IMR-90 (cell line): ENCODE results near the gene HOXB9. TPM values are rescaled to one million over a fixed set of nuclear protein-coding genes. Genes with fewer than 3 reads are reported as not detected.

ENCODE experiments used
- ATAC-seq: fragments of 200-7000 bp; cut with Tn5 transposase; 2 replicates; pipeline ENCODE4 v1.9.1; 2020; ENCODE audit warnings: low read depth, mild to moderate bottlenecking, moderate library complexity
- BruUV-seq: library from RNA; stranded (reverse); fragments of 400-500 nt; replicated peaks from 2 replicates; lab custom pipeline; 2021; lab: Mats Ljungman, UMichigan
- CTCF ChIA-PET: fragments of 300-600 bp; formaldehyde crosslinking; extraction: SDS; loops from one replicate; lab custom pipeline; 2021; ENCODE audit warnings: antibody characterized with exemption; lab: Yijun Ruan, JAX
- POLR2A ChIA-PET: fragments of 300-600 bp; sonication (Branson Sonifier 250); formaldehyde crosslinking; loops from one replicate; lab custom pipeline; 2022; ENCODE audit warnings: antibody characterized with exemption; ENCODE audit not compliant: unreplicated experiment; lab: Charles Lee
- DNase-seq: peaks from one replicate; pipeline ENCODE4 v3.0.0; 2013
- H2AFZ ChIP-seq: replicated peaks from 2 replicates; pipeline ENCODE3; 2013; ENCODE audit warnings: low read length, mild to moderate bottlenecking; ENCODE audit not compliant: poor library complexity
- H2AK5ac ChIP-seq: 2 replicates; pipeline ENCODE4 v1.6.1; 2013; ENCODE audit warnings: low read depth, low read length, inconsistent platforms
- H2AK9ac ChIP-seq: replicated peaks from 2 replicates; pipeline ENCODE3; 2013; ENCODE audit warnings: mild to moderate bottlenecking, low read depth, low read length, moderate library complexity; ENCODE audit not compliant: poor library complexity
- H2BK120ac ChIP-seq: 2 replicates; pipeline ENCODE4 v1.6.1; 2013; ENCODE audit warnings: low read depth, low read length, inconsistent platforms
- H2BK15ac ChIP-seq: 3 replicates; pipeline ENCODE4 v1.6.1; 2013; ENCODE audit warnings: low read depth, low read length, inconsistent platforms
- H2BK20ac ChIP-seq: 2 replicates; pipeline ENCODE4 v1.6.1; 2013; ENCODE audit warnings: low read depth, mild to moderate bottlenecking, inconsistent platforms, low read length, moderate library complexity
- H2BK5ac ChIP-seq: 2 replicates; pipeline ENCODE4 v1.6.1; 2013; ENCODE audit warnings: mild to moderate bottlenecking, low read depth, low read length, inconsistent platforms; ENCODE audit not compliant: poor library complexity, severe bottlenecking
- H3K14ac ChIP-seq: replicated peaks from 2 replicates; pipeline ENCODE4 v1.6.1; 2013; ENCODE audit warnings: low read depth, low read length, inconsistent platforms
- H3K18ac ChIP-seq: 2 replicates; pipeline ENCODE4 v1.6.1; 2013; ENCODE audit warnings: low read depth, low read length, control low read depth
- H3K23ac ChIP-seq: 2 replicates; pipeline ENCODE4 v1.6.1; 2013; ENCODE audit warnings: low read depth, low read length, inconsistent platforms
- H3K27ac ChIP-seq: 2 replicates; pipeline ENCODE4 v1.5.1; 2013; ENCODE audit warnings: mild to moderate bottlenecking, control low read depth, low read length; ENCODE audit not compliant: insufficient read depth
- H3K27me3 ChIP-seq: 2 replicates; pipeline ENCODE4 v1.6.1; 2013; ENCODE audit warnings: low read length; ENCODE audit not compliant: control insufficient read depth, insufficient read depth
- H3K36me3 ChIP-seq: 2 replicates; pipeline ENCODE4 v1.6.1; 2013; ENCODE audit warnings: low read length, mixed read lengths; ENCODE audit not compliant: control insufficient read depth, insufficient read depth
- H3K4ac ChIP-seq: 2 replicates; pipeline ENCODE4 v1.6.1; 2013; ENCODE audit warnings: low read depth, low read length, inconsistent platforms
- H3K4me1 ChIP-seq: 2 replicates; pipeline ENCODE4 v1.6.1; 2013; ENCODE audit warnings: low read length, mixed read lengths; ENCODE audit not compliant: control insufficient read depth, insufficient read depth
- H3K4me2 ChIP-seq: 2 replicates; pipeline ENCODE4 v1.6.1; 2013; ENCODE audit warnings: low read depth, mild to moderate bottlenecking, control low read depth, low read length, moderate library complexity
- H3K4me3 ChIP-seq: 2 replicates; pipeline ENCODE4 v1.5.1; 2013; ENCODE audit warnings: low read depth, mild to moderate bottlenecking, control low read depth, low read length, moderate library complexity; ENCODE audit not compliant: insufficient read depth
- H3K56ac ChIP-seq: 2 replicates; pipeline ENCODE4 v1.6.1; 2013; ENCODE audit warnings: low read length, inconsistent platforms; ENCODE audit not compliant: insufficient read depth; ENCODE audit errors: extremely low read depth
- H3K79me1 ChIP-seq, 2 experiments: 2 replicates each; pipeline ENCODE4 v1.6.1; 2013; ENCODE audit warnings: low read length in 2 of 2, inconsistent platforms in 1 of 2, low read depth in 1 of 2
- H3K9ac ChIP-seq: 2 replicates; pipeline ENCODE4 v1.6.1; 2013; ENCODE audit warnings: low read depth, low read length, control low read depth
- H3K9me1 ChIP-seq: 2 replicates; pipeline ENCODE4 v1.6.1; 2013; ENCODE audit warnings: low read length, inconsistent platforms; ENCODE audit not compliant: insufficient read depth
- H3K9me3 ChIP-seq: 2 replicates; pipeline ENCODE4 v1.6.1; 2013; ENCODE audit warnings: low read length; ENCODE audit not compliant: control insufficient read depth, insufficient read depth
- H4K20me1 ChIP-seq: 2 replicates; pipeline ENCODE4 v1.6.1; 2013; ENCODE audit warnings: low read length, inconsistent platforms; ENCODE audit not compliant: insufficient read depth
- H4K5ac ChIP-seq: 2 replicates; pipeline ENCODE4 v1.6.1; 2013; ENCODE audit warnings: mild to moderate bottlenecking, low read depth, low read length, control low read depth
- H4K8ac ChIP-seq, 2 experiments: 2 replicates each; pipeline ENCODE4 v1.6.1; 2013; ENCODE audit warnings: low read depth in 2 of 2, low read length in 2 of 2, control low read depth in 1 of 2, inconsistent platforms in 1 of 2
- H4K91ac ChIP-seq: 2 replicates; pipeline ENCODE4 v1.6.1; 2013; ENCODE audit warnings: low read depth, low read length, inconsistent platforms; ENCODE audit not compliant: insufficient read depth
- BHLHE40 ChIP-seq: fragments of 150-350 bp; IDR thresholded peaks from 2 replicates; pipeline ENCODE4 v1.6.1; 2016; ENCODE audit warnings: mild to moderate bottlenecking, low read depth, low read length
- CEBPB ChIP-seq: IDR thresholded peaks from 2 replicates; pipeline ENCODE4 v1.6.1; 2012; ENCODE audit warnings: low read depth, low read length, improper control_type of control experiment
- CHD1 ChIP-seq: IDR thresholded peaks from 2 replicates; pipeline ENCODE4 v1.6.1; 2012; ENCODE audit warnings: low read depth, low read length, improper control_type of control experiment
- FOS ChIP-seq: fragments of 150-350 bp; IDR thresholded peaks from 2 replicates; pipeline ENCODE4 v1.6.1; 2016; ENCODE audit warnings: low read depth, low read length
- MAFK ChIP-seq: IDR thresholded peaks from 2 replicates; pipeline ENCODE4 v1.6.1; 2012; ENCODE audit warnings: low read depth, low read length, improper control_type of control experiment
- MAZ ChIP-seq: IDR thresholded peaks from 2 replicates; pipeline ENCODE4 v1.6.1; 2012; ENCODE audit warnings: low read depth, mild to moderate bottlenecking, low read length, improper control_type of control experiment, moderate library complexity, borderline replicate concordance
- MXI1 ChIP-seq: IDR thresholded peaks from 2 replicates; pipeline ENCODE4 v1.6.1; 2012; ENCODE audit warnings: low read depth, mild to moderate bottlenecking, low read length, moderate library complexity, borderline replicate concordance
- NFE2L2 ChIP-seq: fragments of 150-350 bp; IDR thresholded peaks from 2 replicates; pipeline ENCODE4 v1.6.1; 2016; ENCODE audit warnings: low read depth, mild to moderate bottlenecking, low read length
- POLR2A ChIP-seq: IDR thresholded peaks from 2 replicates; pipeline ENCODE4 v1.6.1; 2012; ENCODE audit warnings: mild to moderate bottlenecking, low read depth, low read length
- RAD21 ChIP-seq: IDR thresholded peaks from 2 replicates; pipeline ENCODE4 v1.6.1; 2012; ENCODE audit warnings: low read length, improper control_type of control experiment
- RCOR1 ChIP-seq: IDR thresholded peaks from 2 replicates; pipeline ENCODE4 v1.6.1; 2012; ENCODE audit warnings: mild to moderate bottlenecking, low read length, improper control_type of control experiment; ENCODE audit not compliant: insufficient replicate concordance
- RFX5 ChIP-seq: IDR thresholded peaks from 2 replicates; pipeline ENCODE4 v1.8.0; 2012; ENCODE audit warnings: low read depth, mild to moderate bottlenecking, low read length, moderate library complexity
- SMC3 ChIP-seq: fragments of 150-350 bp; IDR thresholded peaks from 2 replicates; pipeline ENCODE4 v1.6.1; 2016; ENCODE audit warnings: low read depth, mild to moderate bottlenecking, antibody characterized with exemption, low read length, moderate library complexity
- WGBS, 2 experiments: methylation state at CpG; one replicate each; pipeline versions ENCODE4 v1.1.5 to v1.1.7; 2013; ENCODE audit warnings: missing lambda C conversion rate in 2 of 2; ENCODE audit not compliant: insufficient read length in 1 of 2; ENCODE audit errors: extremely low coverage in 2 of 2; 5-methylcytosine and 5-hydroxymethylcytosine counted together
- dilution Hi-C: fragments of 300-500 bp; cut with HindIII; formaldehyde crosslinking; loops from one replicate; pipeline ENCODE4 v1.14.3; 2018; ENCODE audit warnings: low sequenced_read_pairs; ENCODE audit not compliant: unreplicated experiment
- in situ Hi-C: fragments of 300-500 bp; cut with MboI; formaldehyde crosslinking; loops from 3 replicates; pipeline ENCODE4 v1.14.3; 2019; ENCODE audit warnings: low sequenced_read_pairs, inconsistent platforms, mixed read lengths
- intact Hi-C: fragments of 100-400 bp; cut with micrococcal nuclease; formaldehyde crosslinking; loops from 2 replicates; pipeline ENCODE4 v1.10.0; 2022
- polyA plus RNA-seq, 3 experiments: library from polyadenylated mRNA; depleted of rRNA; stranded (reverse); fragments of >200 nt; gene quantifications; 2 replicates each; pipeline ENCODE4 v1.2.3, GENCODE V29; 2012; ENCODE audit warnings: low replicate concordance in 1 of 3
- total RNA-seq: library from RNA; depleted of rRNA; stranded (reverse); fragments of >200 nt; gene quantifications from 2 replicates; pipeline ENCODE4 v1.2.3, GENCODE V29; 2012
- TF ChIP-seq, protein P1 (sequence below): fragments of 150-350 bp; IDR thresholded peaks from 2 replicates; pipeline ENCODE4 v1.6.1; 2016; ENCODE audit warnings: low read depth, mild to moderate bottlenecking, low read length, moderate library complexity, borderline replicate concordance
- TF ChIP-seq, protein P2 (sequence below): conservative IDR thresholded peaks from 2 replicates; pipeline ENCODE4 v1.5.1; 2012; ENCODE audit warnings: mild to moderate bottlenecking, low read depth, low read length, improper control_type of control experiment
- TF ChIP-seq, protein P3 (sequence below): fragments of 150-350 bp; IDR thresholded peaks from 2 replicates; pipeline ENCODE4 v1.6.1; 2017; ENCODE audit warnings: mild to moderate bottlenecking, antibody characterized with exemption, low read length, low read depth

Gene HOXB9
- total and polyA plus RNA-seq, 2 of the 4 experiments (the other 2 are of a cell fraction): 0.05 TPM; not detected in 1

DNA sequence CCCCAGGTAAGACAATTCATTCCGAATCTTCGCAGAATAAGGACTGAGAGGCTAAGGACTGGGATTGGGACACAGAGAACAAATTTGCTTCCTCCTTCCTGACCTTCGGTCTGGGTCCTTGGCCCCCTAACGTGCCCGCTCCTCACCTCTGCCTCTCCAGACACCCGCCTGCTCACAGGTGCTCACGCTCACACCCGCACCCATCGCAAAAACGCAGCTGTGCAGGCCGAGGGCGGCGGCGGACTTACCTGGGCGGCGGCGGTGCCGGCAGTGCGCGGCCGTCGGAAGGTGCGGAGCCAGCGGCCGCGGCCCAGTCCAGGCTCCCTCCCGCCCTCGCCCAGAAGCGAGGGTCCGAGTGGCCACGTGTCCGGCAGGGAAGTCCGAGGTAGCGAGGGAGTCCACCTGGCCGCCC is 7.1 kb upstream of the HOXB9 start:
- 1% methylated on average over 11 of the region's 35 CpGs; no CpG with 5 or more reads in 1 of the 2 experiments for WGBS, 2 experiments
- Histone ChIP-seq H3K27me3 (peaks cover 98% of the 10 kb centered on the region), H3K14ac (no peak overlapping the region), H2AFZ (no peak overlapping the region), H3K36me3 (no peaks in the 10 kb centered on the region), H3K4me1 (no peaks in the 10 kb centered on the region), H2AK5ac (no peak overlapping the region), H4K91ac (no peak overlapping the region), H3K4me2 (no peak overlapping the region), H3K9me1 (no peaks in the 10 kb centered on the region), H2BK120ac (no peak overlapping the region), H3K4me3 (no peak overlapping the region), H2BK15ac (no peak overlapping the region), H3K79me1 (no peaks in the 10 kb centered on the region), H3K23ac (no peak overlapping the region), H3K4ac (no peak overlapping the region), H2AK9ac (no peak overlapping the region), H3K9ac (no peak overlapping the region), H4K8ac (no peak overlapping the region), H3K27ac (no peak overlapping the region), H2BK20ac (no peak overlapping the region), H4K5ac (no peak overlapping the region), H4K20me1 (peaks cover 3% of the 10 kb centered on the region; the same call in 1 of the 2 replicates), H3K56ac (no peak overlapping the region), H3K9me3 (peaks cover 36% of the 10 kb centered on the region), H2BK5ac (no peak overlapping the region), H3K18ac (no peak overlapping the region)
- DNase-seq (no peak), ATAC-seq (no peak)
- TF ChIP-seq BHLHE40: no peak
- TF ChIP-seq MAFK: no peak
- no peak for TF ChIP-seq CHD1
- no peak for TF ChIP-seq RAD21
- no peak for TF ChIP-seq MXI1
- TF ChIP-seq, protein P1, sequence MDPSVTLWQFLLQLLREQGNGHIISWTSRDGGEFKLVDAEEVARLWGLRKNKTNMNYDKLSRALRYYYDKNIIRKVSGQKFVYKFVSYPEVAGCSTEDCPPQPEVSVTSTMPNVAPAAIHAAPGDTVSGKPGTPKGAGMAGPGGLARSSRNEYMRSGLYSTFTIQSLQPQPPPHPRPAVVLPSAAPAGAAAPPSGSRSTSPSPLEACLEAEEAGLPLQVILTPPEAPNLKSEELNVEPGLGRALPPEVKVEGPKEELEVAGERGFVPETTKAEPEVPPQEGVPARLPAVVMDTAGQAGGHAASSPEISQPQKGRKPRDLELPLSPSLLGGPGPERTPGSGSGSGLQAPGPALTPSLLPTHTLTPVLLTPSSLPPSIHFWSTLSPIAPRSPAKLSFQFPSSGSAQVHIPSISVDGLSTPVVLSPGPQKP: no peak
- TF ChIP-seq MAZ: no peak
- no peak for TF ChIP-seq RFX5
- no peak for TF ChIP-seq SMC3
- TF ChIP-seq NFE2L2: no peak
- no peak for TF ChIP-seq POLR2A
- TF ChIP-seq, protein P2, sequence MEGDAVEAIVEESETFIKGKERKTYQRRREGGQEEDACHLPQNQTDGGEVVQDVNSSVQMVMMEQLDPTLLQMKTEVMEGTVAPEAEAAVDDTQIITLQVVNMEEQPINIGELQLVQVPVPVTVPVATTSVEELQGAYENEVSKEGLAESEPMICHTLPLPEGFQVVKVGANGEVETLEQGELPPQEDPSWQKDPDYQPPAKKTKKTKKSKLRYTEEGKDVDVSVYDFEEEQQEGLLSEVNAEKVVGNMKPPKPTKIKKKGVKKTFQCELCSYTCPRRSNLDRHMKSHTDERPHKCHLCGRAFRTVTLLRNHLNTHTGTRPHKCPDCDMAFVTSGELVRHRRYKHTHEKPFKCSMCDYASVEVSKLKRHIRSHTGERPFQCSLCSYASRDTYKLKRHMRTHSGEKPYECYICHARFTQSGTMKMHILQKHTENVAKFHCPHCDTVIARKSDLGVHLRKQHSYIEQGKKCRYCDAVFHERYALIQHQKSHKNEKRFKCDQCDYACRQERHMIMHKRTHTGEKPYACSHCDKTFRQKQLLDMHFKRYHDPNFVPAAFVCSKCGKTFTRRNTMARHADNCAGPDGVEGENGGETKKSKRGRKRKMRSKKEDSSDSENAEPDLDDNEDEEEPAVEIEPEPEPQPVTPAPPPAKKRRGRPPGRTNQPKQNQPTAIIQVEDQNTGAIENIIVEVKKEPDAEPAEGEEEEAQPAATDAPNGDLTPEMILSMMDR: no peak
- no peak for TF ChIP-seq RCOR1
- TF ChIP-seq CEBPB: no peak
- TF ChIP-seq, protein P3, sequence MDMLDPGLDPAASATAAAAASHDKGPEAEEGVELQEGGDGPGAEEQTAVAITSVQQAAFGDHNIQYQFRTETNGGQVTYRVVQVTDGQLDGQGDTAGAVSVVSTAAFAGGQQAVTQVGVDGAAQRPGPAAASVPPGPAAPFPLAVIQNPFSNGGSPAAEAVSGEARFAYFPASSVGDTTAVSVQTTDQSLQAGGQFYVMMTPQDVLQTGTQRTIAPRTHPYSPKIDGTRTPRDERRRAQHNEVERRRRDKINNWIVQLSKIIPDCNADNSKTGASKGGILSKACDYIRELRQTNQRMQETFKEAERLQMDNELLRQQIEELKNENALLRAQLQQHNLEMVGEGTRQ: no peak
- TF ChIP-seq FOS: no peak
- BruUV-seq: no TSS peak
- CTCF ChIA-PET: no interaction called here
- intact Hi-C loops: no loop called here
- dilution Hi-C loops: no loop called here
- POLR2A ChIA-PET: no interaction called here
- in situ Hi-C loops: no loop called here
